ENCODE data around the gene REPIN1.

REPIN1 gene

DNA sequence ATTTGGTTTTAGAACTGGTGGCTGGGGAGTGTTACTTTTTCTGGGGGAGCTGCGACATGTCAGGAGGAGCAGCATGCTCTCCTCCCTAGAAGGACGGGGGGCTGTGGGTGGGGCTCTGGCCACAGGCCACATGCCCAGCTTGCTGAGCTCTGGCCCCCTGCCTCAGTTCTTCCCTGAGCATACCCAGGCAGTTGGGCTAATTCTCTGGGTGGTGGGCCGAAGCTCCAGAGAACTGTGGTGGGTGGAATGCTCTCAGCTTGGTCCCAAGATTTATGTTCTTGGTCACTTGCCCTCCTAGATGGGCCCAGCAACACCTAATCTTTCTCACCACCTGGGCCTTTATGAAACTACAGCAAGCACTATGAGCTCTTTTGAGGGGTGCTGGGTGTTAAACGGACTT, 5.4 kb downstream of the REPIN1 start:
- no peak for DNase-seq (ENCODE audit: low read depth)
- no peak overlapping the region for H3K4me3 ChIP-seq (ENCODE audit: control insufficient read depth, low read depth, low read length)
- TF ChIP-seq, protein P1, sequence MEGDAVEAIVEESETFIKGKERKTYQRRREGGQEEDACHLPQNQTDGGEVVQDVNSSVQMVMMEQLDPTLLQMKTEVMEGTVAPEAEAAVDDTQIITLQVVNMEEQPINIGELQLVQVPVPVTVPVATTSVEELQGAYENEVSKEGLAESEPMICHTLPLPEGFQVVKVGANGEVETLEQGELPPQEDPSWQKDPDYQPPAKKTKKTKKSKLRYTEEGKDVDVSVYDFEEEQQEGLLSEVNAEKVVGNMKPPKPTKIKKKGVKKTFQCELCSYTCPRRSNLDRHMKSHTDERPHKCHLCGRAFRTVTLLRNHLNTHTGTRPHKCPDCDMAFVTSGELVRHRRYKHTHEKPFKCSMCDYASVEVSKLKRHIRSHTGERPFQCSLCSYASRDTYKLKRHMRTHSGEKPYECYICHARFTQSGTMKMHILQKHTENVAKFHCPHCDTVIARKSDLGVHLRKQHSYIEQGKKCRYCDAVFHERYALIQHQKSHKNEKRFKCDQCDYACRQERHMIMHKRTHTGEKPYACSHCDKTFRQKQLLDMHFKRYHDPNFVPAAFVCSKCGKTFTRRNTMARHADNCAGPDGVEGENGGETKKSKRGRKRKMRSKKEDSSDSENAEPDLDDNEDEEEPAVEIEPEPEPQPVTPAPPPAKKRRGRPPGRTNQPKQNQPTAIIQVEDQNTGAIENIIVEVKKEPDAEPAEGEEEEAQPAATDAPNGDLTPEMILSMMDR (conservative IDR thresholded peaks at IDR 0.05; ENCODE audit: control insufficient read depth, insufficient read depth, low read depth, low read length), result no peak

DNA sequence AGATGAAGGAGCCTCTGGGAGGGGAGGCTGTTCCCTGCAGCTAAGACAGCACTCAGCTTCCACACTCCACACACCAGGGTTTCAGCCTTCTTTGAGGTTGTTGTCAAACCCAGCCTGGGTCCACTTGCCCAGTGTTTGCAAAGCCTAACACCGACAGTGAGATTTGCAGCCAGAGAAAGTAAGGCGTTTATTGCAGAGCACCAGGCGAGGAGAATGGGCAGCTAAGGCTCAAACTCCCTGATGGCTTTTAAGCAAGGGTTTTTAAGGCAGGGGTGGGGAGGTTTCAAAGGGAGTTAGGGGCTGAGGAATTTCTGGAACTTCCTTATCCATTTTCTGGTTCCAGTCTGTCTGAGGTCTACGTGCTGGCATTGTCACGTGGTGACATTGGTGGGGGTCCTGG, 5.8 kb downstream of the REPIN1 start:
- TF ChIP-seq, protein P1 (conservative IDR thresholded peaks at IDR 0.05; ENCODE audit: control insufficient read depth, insufficient read depth, low read depth, low read length), result no peak
- no peak overlapping the region for H3K4me3 ChIP-seq (ENCODE audit: control insufficient read depth, low read depth, low read length)
- no peak for DNase-seq (ENCODE audit: low read depth)

DNA sequence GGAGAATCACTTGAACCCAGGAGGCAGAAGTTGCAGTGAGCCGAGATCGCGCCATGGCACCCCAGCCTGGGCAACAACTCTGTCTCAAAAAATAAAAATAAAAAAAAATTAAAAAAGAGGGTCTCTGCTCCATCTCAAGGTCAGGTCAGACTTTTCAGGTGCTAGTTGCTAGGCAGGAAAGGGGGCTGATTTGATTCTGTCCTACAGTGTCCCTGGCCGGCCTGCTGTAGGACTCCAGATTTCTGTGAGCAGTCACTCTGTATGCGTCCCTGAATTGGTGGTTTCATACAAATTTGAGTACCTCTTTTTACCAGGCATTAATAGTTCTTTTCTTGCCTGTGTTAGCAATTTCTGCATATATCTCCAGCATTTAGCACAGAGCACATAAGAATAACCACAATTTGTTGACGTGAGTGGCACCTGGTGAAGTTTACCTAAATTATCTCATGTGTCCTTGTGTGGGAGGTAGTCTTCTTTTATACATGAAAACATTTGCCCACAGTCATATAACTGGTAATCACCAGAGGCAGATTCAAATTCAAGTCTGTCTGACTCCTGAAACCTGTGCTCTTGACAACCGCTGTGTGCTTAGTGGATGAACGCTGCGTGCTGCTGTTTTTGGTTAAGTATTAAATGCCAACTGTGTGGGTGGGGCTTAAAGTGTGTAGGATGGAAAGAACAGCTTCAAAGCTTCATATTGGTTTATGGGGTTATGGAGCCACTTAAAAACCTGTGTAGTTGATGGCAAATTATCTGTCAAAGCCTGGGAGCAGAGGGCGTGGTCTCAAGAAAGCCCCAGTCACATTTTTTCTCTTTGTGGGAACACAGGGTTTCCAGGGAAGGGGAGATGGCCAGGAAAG, 7.3 kb downstream of the REPIN1 start:
- DNase-seq (ENCODE audit: low read depth), result no peak
- TF ChIP-seq, protein P1 (conservative IDR thresholded peaks at IDR 0.05; ENCODE audit: control insufficient read depth, insufficient read depth, low read depth, low read length), result no peak
- H3K4me3 ChIP-seq (ENCODE audit: control insufficient read depth, low read depth, low read length), result no peak overlapping the region

DNA sequence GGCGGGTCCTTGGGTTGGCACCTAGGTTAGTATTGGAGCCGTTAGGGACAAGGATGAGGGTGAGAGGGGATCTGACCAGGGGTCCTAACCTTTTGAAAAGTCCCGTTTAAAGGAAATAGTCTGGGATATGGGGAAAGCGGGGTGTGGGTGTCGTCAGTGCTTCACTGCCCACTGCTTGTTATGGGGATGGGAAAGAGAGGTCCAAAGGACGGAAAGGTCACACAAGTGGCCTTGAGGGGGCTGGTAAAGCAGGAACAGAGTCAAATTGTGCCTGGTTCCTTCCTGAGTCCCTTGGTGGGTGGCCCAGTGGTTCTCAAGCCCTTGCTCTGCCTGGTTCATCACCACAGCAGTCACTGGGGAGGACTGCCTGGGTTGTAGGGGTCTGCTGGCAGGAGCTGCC, 7.9 kb downstream of the REPIN1 start:
- no peak overlapping the region for H3K4me3 ChIP-seq (ENCODE audit: control insufficient read depth, low read depth, low read length)
- TF ChIP-seq, protein P1 (conservative IDR thresholded peaks at IDR 0.05; ENCODE audit: control insufficient read depth, insufficient read depth, low read depth, low read length), result no peak
- DNase-seq (ENCODE audit: low read depth), result no peak

DNA sequence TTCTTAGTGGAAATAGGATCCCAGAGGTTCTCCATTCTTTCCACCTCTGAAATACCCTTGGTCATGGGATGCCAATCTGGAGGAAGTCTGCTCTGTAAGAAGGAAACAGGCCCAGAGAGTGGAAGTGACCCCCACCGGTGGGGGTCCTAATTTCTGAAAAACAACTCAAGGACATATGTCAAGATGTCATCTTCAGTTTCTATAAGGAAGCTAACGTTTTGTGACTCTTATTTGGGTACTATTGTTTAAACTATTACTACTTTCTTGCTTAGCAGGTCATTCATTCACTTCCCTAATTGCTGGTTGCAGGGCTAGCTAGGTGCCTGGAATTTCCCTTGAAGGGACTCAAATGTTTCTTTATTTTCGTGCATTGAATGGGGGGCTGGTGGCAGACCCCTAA, 8.6 kb downstream of the REPIN1 start:
- DNase-seq (ENCODE audit: low read depth), result no peak
- H3K4me3 ChIP-seq (ENCODE audit: control insufficient read depth, low read depth, low read length), result no peak overlapping the region
- TF ChIP-seq, protein P1 (conservative IDR thresholded peaks at IDR 0.05; ENCODE audit: control insufficient read depth, insufficient read depth, low read depth, low read length), result no peak

DNA sequence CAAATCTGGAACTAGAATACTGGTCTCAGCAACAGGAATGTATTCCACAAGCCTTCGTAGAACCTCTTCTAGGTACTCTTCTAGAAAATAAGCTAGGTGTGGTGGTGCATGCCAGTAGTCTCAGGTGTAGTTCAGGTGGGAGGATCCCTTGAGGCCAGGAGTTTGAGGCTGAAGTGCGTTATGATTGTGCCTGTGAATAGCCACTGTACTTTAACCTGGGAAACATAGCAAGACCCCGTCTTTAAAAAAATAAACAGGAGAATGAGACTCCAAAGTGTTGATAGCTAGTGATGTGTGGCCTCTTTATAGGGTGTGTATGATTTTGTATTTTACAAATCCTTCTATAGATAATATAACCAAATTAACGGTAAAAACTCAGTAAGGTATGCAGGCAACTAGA, 9.0 kb downstream of the REPIN1 start:
- TF ChIP-seq, protein P1 (conservative IDR thresholded peaks at IDR 0.05; ENCODE audit: control insufficient read depth, insufficient read depth, low read depth, low read length), result no peak

More for the DNA sequence above, 9.0 kb downstream of the REPIN1 start:
- DNase-seq (ENCODE audit: low read depth), result no peak
- H3K4me3 ChIP-seq (ENCODE audit: control insufficient read depth, low read depth, low read length), result no peak overlapping the region
